Neural cell (in vitro differentiated cells): ENCODE results near the gene IP6K3. TPM values are rescaled to one million over a fixed set of nuclear protein-coding genes. Genes with fewer than 3 reads are reported as not detected.

Source experiments
- H2AFZ ChIP-seq: fragments of 200-600, 300-800 bp; sonication (generic), shearing (Covaris generic); 2 replicates; pipeline ENCODE4 v1.6.0; 2014; ENCODE audit warnings: low read depth, mild to moderate bottlenecking, antibody characterized with exemption, low read length, moderate library complexity
- H3F3A ChIP-seq: fragments of 200-600 bp; shearing (Covaris generic); 2 replicates; pipeline ENCODE4 v1.6.1; 2016; ENCODE audit warnings: mild to moderate bottlenecking, moderate library complexity, mixed read lengths, antibody characterized with exemption, low read length; ENCODE audit not compliant: insufficient read depth, poor library complexity, severe bottlenecking
- H3K27ac ChIP-seq: fragments of 200-600, 300-800 bp; sonication (generic), shearing (Covaris generic); 2 replicates; pipeline ENCODE4 v1.5.1; 2014; ENCODE audit warnings: mild to moderate bottlenecking, low read length, moderate library complexity
- H3K27me3 ChIP-seq: fragments of 300-800, 200-600 bp; sonication (generic), shearing (Covaris generic); 2 replicates; pipeline ENCODE4 v1.6.0; 2014; ENCODE audit warnings: mild to moderate bottlenecking, low read depth, low read length, moderate library complexity; ENCODE audit not compliant: insufficient read depth
- H3K36me3 ChIP-seq: fragments of 300-800, 200-600 bp; sonication (generic), shearing (Covaris generic); 2 replicates; pipeline ENCODE4 v1.5.1; 2014; ENCODE audit warnings: mild to moderate bottlenecking, antibody characterized with exemption, low read length, moderate library complexity; ENCODE audit not compliant: insufficient read depth
- H3K4me2 ChIP-seq: fragments of 300-800, 200-600 bp; sonication (generic), shearing (Covaris generic); 2 replicates; pipeline ENCODE4 v1.6.0; 2014; ENCODE audit warnings: mild to moderate bottlenecking, low read length
- H3K4me3 ChIP-seq: fragments of 300-800, 200-600 bp; sonication (generic), shearing (Covaris generic); 2 replicates; pipeline ENCODE4 v1.5.1; 2014; ENCODE audit warnings: mild to moderate bottlenecking, low read length, moderate library complexity
- H3K79me2 ChIP-seq: fragments of 200-600 bp; shearing (Covaris generic); replicated peaks from 2 replicates; pipeline ENCODE4 v1.6.0; 2014; ENCODE audit warnings: mild to moderate bottlenecking, low read length, moderate library complexity; ENCODE audit not compliant: insufficient read depth
- H3K9ac ChIP-seq: fragments of 300-800, 200-600 bp; sonication (generic), shearing (Covaris generic); 2 replicates; pipeline ENCODE4 v1.6.1; 2016; ENCODE audit warnings: mild to moderate bottlenecking, low read length, mixed read lengths
- H3K9me2 ChIP-seq: fragments of 200-600 bp; shearing (Covaris generic); 2 replicates; pipeline ENCODE4 v1.6.1; 2016; ENCODE audit warnings: mild to moderate bottlenecking, low read length, mixed read lengths; ENCODE audit not compliant: insufficient read depth
- H3K9me3 ChIP-seq: fragments of 200-600, 300-800 bp; sonication (generic), shearing (Covaris generic); 2 replicates; pipeline ENCODE4 v1.6.1; 2016; ENCODE audit warnings: mild to moderate bottlenecking, mixed run types, low read length, moderate library complexity, mixed read lengths
- H4K20me1 ChIP-seq: fragments of 200-600 bp; shearing (Covaris generic); 2 replicates; pipeline ENCODE4 v1.6.1; 2016; ENCODE audit warnings: mild to moderate bottlenecking, mixed run types; ENCODE audit not compliant: insufficient read depth
- EP300 ChIP-seq: fragments of 450-650 bp; conservative IDR thresholded peaks from 2 replicates; pipeline ENCODE4 v1.6.1; 2014; ENCODE audit warnings: antibody characterized with exemption, mild to moderate bottlenecking, moderate library complexity; ENCODE audit not compliant: poor library complexity, severe bottlenecking
- EZH2 ChIP-seq: fragments of 200-600, 300-800 bp; shearing (Covaris generic), sonication (generic); IDR thresholded peaks from 2 replicates; pipeline ENCODE4 v1.6.1; 2014; ENCODE audit warnings: antibody characterized with exemption, low read length, borderline replicate concordance, mild to moderate bottlenecking; ENCODE audit not compliant: insufficient read depth, poor library complexity, severe bottlenecking
- MXI1 ChIP-seq: fragments of 450-650 bp; conservative IDR thresholded peaks from 2 replicates; pipeline ENCODE4 v1.6.1; 2014; ENCODE audit warnings: antibody characterized with exemption, mild to moderate bottlenecking; ENCODE audit not compliant: poor library complexity, severe bottlenecking
- POLR2AphosphoS5 ChIP-seq: IDR thresholded peaks from 2 replicates; pipeline ENCODE4 v1.6.1; 2012
- RAD21 ChIP-seq: fragments of 450-650 bp; conservative IDR thresholded peaks from 2 replicates; pipeline ENCODE4 v1.6.1; 2014; ENCODE audit warnings: antibody characterized with exemption, mild to moderate bottlenecking, moderate library complexity
- SMC3 ChIP-seq: fragments of 450-650 bp; conservative IDR thresholded peaks from 2 replicates; pipeline ENCODE4 v1.6.1; 2014; ENCODE audit warnings: antibody characterized with exemption, mild to moderate bottlenecking, moderate library complexity; ENCODE audit not compliant: poor library complexity
- TAF1 ChIP-seq: IDR thresholded peaks from 2 replicates; pipeline ENCODE4 v1.6.1; 2012; ENCODE audit warnings: low read depth
- polyA plus RNA-seq: library from polyadenylated mRNA; depleted of rRNA; stranded (reverse); fragments of >200 nt; gene quantifications from 2 replicates; pipeline ENCODE4 v1.2.3, GENCODE V29; 2014
- TF ChIP-seq, protein P1 (sequence below): fragments of 450-650 bp; IDR thresholded peaks from 2 replicates; pipeline ENCODE4 v1.5.1; 2014; ENCODE audit warnings: antibody characterized with exemption, mild to moderate bottlenecking, moderate library complexity; ENCODE audit not compliant: poor library complexity, severe bottlenecking
- TF ChIP-seq, protein P2 (sequence below): IDR thresholded peaks from 2 replicates; pipeline ENCODE4 v1.6.1; 2012; ENCODE audit warnings: borderline replicate concordance

Gene IP6K3
- polyA plus RNA-seq, 1 donor from 2014 or later, result not detected

DNA sequence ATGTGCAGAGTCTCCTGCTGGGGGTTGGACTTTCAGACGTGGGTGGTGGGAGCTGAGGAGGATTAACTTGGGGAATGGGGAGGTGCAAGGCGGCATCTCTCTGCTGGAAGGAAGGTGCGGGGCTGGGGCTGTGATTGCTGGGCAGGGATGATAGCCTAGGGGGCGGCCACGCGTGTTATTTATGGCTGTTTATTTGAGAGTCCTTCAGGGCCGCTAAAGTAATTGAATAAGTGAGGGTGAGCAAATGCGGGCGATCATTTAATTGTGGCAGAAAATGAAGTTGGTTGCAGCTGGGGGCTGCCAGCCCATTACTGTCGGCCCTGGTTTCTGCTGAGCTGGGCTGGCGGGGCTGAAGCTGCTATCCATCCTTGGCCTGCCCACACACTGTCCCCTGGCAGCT is 7.5 kb upstream of the IP6K3 start:
- no peak overlapping the region for H3K27ac ChIP-seq
- H3K36me3 ChIP-seq, result no peaks in the 10 kb centered on the region
- no peak overlapping the region for H2AFZ ChIP-seq
- no peaks in the 10 kb centered on the region for H4K20me1 ChIP-seq
- H3K9ac ChIP-seq, result no peak overlapping the region
- H3K79me2 ChIP-seq, result no peaks in the 10 kb centered on the region
- no peaks in the 10 kb centered on the region for H3K9me2 ChIP-seq
- TF ChIP-seq EP300 (no peak), EZH2 (no peak), POLR2AphosphoS5 (no peak), RAD21 (no peak)
- TF ChIP-seq, protein P1, sequence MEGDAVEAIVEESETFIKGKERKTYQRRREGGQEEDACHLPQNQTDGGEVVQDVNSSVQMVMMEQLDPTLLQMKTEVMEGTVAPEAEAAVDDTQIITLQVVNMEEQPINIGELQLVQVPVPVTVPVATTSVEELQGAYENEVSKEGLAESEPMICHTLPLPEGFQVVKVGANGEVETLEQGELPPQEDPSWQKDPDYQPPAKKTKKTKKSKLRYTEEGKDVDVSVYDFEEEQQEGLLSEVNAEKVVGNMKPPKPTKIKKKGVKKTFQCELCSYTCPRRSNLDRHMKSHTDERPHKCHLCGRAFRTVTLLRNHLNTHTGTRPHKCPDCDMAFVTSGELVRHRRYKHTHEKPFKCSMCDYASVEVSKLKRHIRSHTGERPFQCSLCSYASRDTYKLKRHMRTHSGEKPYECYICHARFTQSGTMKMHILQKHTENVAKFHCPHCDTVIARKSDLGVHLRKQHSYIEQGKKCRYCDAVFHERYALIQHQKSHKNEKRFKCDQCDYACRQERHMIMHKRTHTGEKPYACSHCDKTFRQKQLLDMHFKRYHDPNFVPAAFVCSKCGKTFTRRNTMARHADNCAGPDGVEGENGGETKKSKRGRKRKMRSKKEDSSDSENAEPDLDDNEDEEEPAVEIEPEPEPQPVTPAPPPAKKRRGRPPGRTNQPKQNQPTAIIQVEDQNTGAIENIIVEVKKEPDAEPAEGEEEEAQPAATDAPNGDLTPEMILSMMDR, result no peak
- H3K9me3 ChIP-seq, result no peaks in the 10 kb centered on the region
- no peak overlapping the region for H3K4me3 ChIP-seq
- H3F3A ChIP-seq, result no peaks in the 10 kb centered on the region
- H3K27me3 ChIP-seq, result no peaks in the 10 kb centered on the region
- no peak overlapping the region for H3K4me2 ChIP-seq

DNA sequence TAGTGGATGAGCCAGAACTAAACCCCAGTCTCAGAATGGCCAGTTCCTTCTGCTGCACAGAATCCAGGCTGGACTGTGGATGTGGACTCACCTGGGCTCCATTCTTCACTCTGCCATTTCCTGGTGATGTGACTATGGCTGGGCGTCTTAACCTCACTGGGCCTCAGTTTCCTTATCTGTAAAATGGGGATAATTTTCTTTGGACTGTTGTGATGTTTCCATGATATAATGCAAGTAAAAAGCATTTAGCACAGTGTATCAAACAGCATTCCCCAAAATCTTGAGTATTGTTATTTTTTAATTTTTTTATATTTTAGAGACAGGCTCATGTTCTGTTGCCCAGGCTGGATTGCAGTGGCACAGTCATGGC is 5.9 kb upstream of the IP6K3 start:
- H3K4me3 ChIP-seq, result no peak overlapping the region
- TF ChIP-seq, protein P2, sequence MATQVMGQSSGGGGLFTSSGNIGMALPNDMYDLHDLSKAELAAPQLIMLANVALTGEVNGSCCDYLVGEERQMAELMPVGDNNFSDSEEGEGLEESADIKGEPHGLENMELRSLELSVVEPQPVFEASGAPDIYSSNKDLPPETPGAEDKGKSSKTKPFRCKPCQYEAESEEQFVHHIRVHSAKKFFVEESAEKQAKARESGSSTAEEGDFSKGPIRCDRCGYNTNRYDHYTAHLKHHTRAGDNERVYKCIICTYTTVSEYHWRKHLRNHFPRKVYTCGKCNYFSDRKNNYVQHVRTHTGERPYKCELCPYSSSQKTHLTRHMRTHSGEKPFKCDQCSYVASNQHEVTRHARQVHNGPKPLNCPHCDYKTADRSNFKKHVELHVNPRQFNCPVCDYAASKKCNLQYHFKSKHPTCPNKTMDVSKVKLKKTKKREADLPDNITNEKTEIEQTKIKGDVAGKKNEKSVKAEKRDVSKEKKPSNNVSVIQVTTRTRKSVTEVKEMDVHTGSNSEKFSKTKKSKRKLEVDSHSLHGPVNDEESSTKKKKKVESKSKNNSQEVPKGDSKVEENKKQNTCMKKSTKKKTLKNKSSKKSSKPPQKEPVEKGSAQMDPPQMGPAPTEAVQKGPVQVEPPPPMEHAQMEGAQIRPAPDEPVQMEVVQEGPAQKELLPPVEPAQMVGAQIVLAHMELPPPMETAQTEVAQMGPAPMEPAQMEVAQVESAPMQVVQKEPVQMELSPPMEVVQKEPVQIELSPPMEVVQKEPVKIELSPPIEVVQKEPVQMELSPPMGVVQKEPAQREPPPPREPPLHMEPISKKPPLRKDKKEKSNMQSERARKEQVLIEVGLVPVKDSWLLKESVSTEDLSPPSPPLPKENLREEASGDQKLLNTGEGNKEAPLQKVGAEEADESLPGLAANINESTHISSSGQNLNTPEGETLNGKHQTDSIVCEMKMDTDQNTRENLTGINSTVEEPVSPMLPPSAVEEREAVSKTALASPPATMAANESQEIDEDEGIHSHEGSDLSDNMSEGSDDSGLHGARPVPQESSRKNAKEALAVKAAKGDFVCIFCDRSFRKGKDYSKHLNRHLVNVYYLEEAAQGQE, result no peak
- TF ChIP-seq TAF1 (no peak), SMC3 (no peak), RAD21 (no peak), MXI1 (no peak), EP300 (no peak), EZH2 (no peak)
- TF ChIP-seq, protein P1, result no peak
- H3K9me3 ChIP-seq, result no peaks in the 10 kb centered on the region

More for the DNA sequence above, 5.9 kb upstream of the IP6K3 start:
- Histone ChIP-seq H3K27me3 (no peaks in the 10 kb centered on the region), H3K4me2 (no peak overlapping the region), H3F3A (no peaks in the 10 kb centered on the region), H3K9ac (no peak overlapping the region), H3K79me2 (no peaks in the 10 kb centered on the region), H2AFZ (no peak overlapping the region), H4K20me1 (no peaks in the 10 kb centered on the region), H3K27ac (no peak overlapping the region), H3K36me3 (no peaks in the 10 kb centered on the region), H3K9me2 (no peaks in the 10 kb centered on the region)
